PC-9 (cell line): ENCODE results near the gene LSM3. TPM values are rescaled to one million over a fixed set of nuclear protein-coding genes. Genes with fewer than 3 reads are reported as not detected.

Experiments
- BruUV-seq: library from RNA; stranded (reverse); fragments of 400-500 nt; replicated peaks from 2 replicates; lab custom pipeline; 2021; lab: Mats Ljungman, UMichigan
- CTCF ChIA-PET: fragments of 300-600 bp; sonication (Branson Sonifier 250); formaldehyde crosslinking; loops from one replicate; lab custom pipeline; 2022; ENCODE audit warnings: antibody characterized with exemption; lab: Charles Lee
- POLR2A ChIA-PET: fragments of 300-600 bp; sonication (Branson Sonifier 250); formaldehyde crosslinking; loops from one replicate; lab custom pipeline; 2022; ENCODE audit warnings: antibody characterized with exemption; ENCODE audit not compliant: unreplicated experiment; lab: Charles Lee
- DNase-seq, 2 experiments: peaks; one replicate each; pipeline versions ENCODE4 v3.0.0 to v3.0.0-alpha.2; 2015 to 2022; ENCODE audit warnings: mixed read lengths in 1 of 2
- H2AFZ ChIP-seq: fragments of 200-600 bp; sonication (generic); 2 replicates; pipeline ENCODE4 v1.8.1; 2017; ENCODE audit warnings: antibody characterized with exemption
- H3F3A ChIP-seq: fragments of 200-600 bp; sonication (generic); 2 replicates; pipeline ENCODE4 v1.8.1; 2017; ENCODE audit warnings: antibody characterized with exemption, mild to moderate bottlenecking, low read depth; ENCODE audit not compliant: insufficient read depth
- H3K27ac ChIP-seq: fragments of 200-600 bp; sonication (generic); 2 replicates; pipeline ENCODE4 v1.6.1; 2016; ENCODE audit warnings: mixed run types
- H3K27me3 ChIP-seq: fragments of 200-600 bp; sonication (generic); 2 replicates; pipeline ENCODE4 v1.6.1; 2016; ENCODE audit warnings: low read depth, mixed run types; ENCODE audit not compliant: insufficient read depth
- H3K36me3 ChIP-seq: fragments of 200-600 bp; sonication (generic); 2 replicates; pipeline ENCODE4 v1.6.1; 2016; ENCODE audit warnings: low read depth, mixed run types
- H3K4me1 ChIP-seq: fragments of 200-600 bp; sonication (generic); replicated peaks from 2 replicates; pipeline ENCODE4 v1.6.1; 2016; ENCODE audit warnings: mixed run types; ENCODE audit not compliant: insufficient read depth
- H3K4me2 ChIP-seq: fragments of 200-600 bp; sonication (generic); 2 replicates; pipeline ENCODE4 v1.6.1; 2017; ENCODE audit warnings: mixed run types
- H3K4me3 ChIP-seq: fragments of 200-600 bp; sonication (generic); 2 replicates; pipeline ENCODE4 v1.6.1; 2016; ENCODE audit warnings: mixed run types
- H3K79me2 ChIP-seq: fragments of 200-600 bp; sonication (generic); 2 replicates; pipeline ENCODE4 v1.6.1; 2017; ENCODE audit warnings: low read depth, mixed run types
- H3K9me2 ChIP-seq: fragments of 200-600 bp; sonication (generic); 2 replicates; pipeline ENCODE4 v1.8.1; 2017; ENCODE audit warnings: mild to moderate bottlenecking; ENCODE audit not compliant: insufficient read depth
- H3K9me3 ChIP-seq: fragments of 200-600 bp; sonication (generic); 2 replicates; pipeline ENCODE4 v1.8.1; 2016; ENCODE audit warnings: low read depth; ENCODE audit not compliant: insufficient read depth
- H4K20me1 ChIP-seq: fragments of 200-600 bp; sonication (generic); 2 replicates; pipeline ENCODE4 v1.8.1; 2017; ENCODE audit not compliant: insufficient read depth
- EZH2 ChIP-seq: fragments of 200-600 bp; sonication (generic); IDR thresholded peaks from 2 replicates; pipeline ENCODE4 v1.8.0; 2017; ENCODE audit warnings: antibody characterized with exemption, low read depth
- intact Hi-C: fragments of 100-400 bp; cut with micrococcal nuclease; formaldehyde crosslinking; loops from one replicate; pipeline ENCODE4 v1.10.0; 2022; ENCODE audit not compliant: unreplicated experiment
- total RNA-seq: library from RNA; stranded (reverse); gene quantifications from 2 replicates; pipeline ENCODE4 v1.2.3, GENCODE V29; 2021
- TF ChIP-seq, protein P1 (sequence below): fragments of 200-600 bp; sonication (generic); conservative IDR thresholded peaks from 2 replicates; pipeline ENCODE4 v1.6.1; 2017; ENCODE audit warnings: mixed run types, antibody characterized with exemption, mild to moderate bottlenecking, moderate library complexity

Gene LSM3
- total RNA-seq, 1 experiment from 2014 or later = 18.3 TPM

- H3K4me3 ChIP-seq = no peak overlapping the region
- DNase-seq = no peak
- no peaks in the 10 kb centered on the region for H3K79me2 ChIP-seq
- no peaks in the 10 kb centered on the region for H3K9me2 ChIP-seq
- intact Hi-C loops = no loop called here
- H3F3A ChIP-seq = no peaks in the 10 kb centered on the region
- H3K27ac ChIP-seq = no peak overlapping the region
- peaks cover 21% of the 10 kb centered on the region for H3K4me1 ChIP-seq
- H2AFZ ChIP-seq = no peak overlapping the region
- H3K27me3 ChIP-seq = no peaks in the 10 kb centered on the region
- BruUV-seq = no TSS peak
- H3K36me3 ChIP-seq = no peaks in the 10 kb centered on the region
- H3K9me3 ChIP-seq = no peaks in the 10 kb centered on the region
- ChIA-PET CTCF (no interaction called here), POLR2A (no interaction called here)
- H3K4me2 ChIP-seq = no peak overlapping the region
- TF ChIP-seq, protein P1, sequence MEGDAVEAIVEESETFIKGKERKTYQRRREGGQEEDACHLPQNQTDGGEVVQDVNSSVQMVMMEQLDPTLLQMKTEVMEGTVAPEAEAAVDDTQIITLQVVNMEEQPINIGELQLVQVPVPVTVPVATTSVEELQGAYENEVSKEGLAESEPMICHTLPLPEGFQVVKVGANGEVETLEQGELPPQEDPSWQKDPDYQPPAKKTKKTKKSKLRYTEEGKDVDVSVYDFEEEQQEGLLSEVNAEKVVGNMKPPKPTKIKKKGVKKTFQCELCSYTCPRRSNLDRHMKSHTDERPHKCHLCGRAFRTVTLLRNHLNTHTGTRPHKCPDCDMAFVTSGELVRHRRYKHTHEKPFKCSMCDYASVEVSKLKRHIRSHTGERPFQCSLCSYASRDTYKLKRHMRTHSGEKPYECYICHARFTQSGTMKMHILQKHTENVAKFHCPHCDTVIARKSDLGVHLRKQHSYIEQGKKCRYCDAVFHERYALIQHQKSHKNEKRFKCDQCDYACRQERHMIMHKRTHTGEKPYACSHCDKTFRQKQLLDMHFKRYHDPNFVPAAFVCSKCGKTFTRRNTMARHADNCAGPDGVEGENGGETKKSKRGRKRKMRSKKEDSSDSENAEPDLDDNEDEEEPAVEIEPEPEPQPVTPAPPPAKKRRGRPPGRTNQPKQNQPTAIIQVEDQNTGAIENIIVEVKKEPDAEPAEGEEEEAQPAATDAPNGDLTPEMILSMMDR = no peak
- TF ChIP-seq EZH2 = no peak
- H4K20me1 ChIP-seq = no peaks in the 10 kb centered on the region
Observed at GRCh38 chr3:14248477-14248848, 69.8 kb downstream of the LSM3 start.

GRCh38 chr3:14248849-14249523 lies 70.4 kb downstream of the LSM3 start:
- no peaks in the 10 kb centered on the region for H3K9me2 ChIP-seq
- no peak overlapping the region for H2AFZ ChIP-seq
- no peaks in the 10 kb centered on the region for H4K20me1 ChIP-seq
- H3K27ac ChIP-seq = no peak overlapping the region
- DNase-seq = no peak
- ChIA-PET POLR2A (no interaction called here), CTCF (no interaction called here)
- intact Hi-C loops = no loop called here
- H3K9me3 ChIP-seq = no peaks in the 10 kb centered on the region
- no peaks in the 10 kb centered on the region for H3K79me2 ChIP-seq
- TF ChIP-seq, protein P1 = no peak
- TF ChIP-seq EZH2 = no peak
- no peaks in the 10 kb centered on the region for H3K36me3 ChIP-seq
- no peak overlapping the region for H3K4me3 ChIP-seq
- H3K4me1 ChIP-seq = peaks cover 20% of the 10 kb centered on the region
- no peak overlapping the region for H3K4me2 ChIP-seq
- no TSS peak for BruUV-seq
- H3F3A ChIP-seq = no peaks in the 10 kb centered on the region
- H3K27me3 ChIP-seq = no peaks in the 10 kb centered on the region

Other genes starting within 250 kb of the LSM3 start
- 14.4 and 17.6 TPM in 2 replicates for gene CHCHD4, start 53.9 kb upstream of the LSM3 start, total RNA-seq
- 62.3 and 64.7 TPM in 2 replicates for gene TMEM43, start 53.8 kb upstream of the LSM3 start, total RNA-seq
- 27.1 and 28.8 TPM in 2 replicates for gene XPC, start 216 bp upstream of the LSM3 start, total RNA-seq
- 84.9 and 122 TPM in 2 replicates for gene SLC6A6, start 223.8 kb downstream of the LSM3 start, total RNA-seq